Vagina (tissue), 2 donors: ENCODE results near the gene CAMK4. TPM values are rescaled to one million over a fixed set of nuclear protein-coding genes. Genes with fewer than 3 reads are reported as not detected.

Experiments
- DNase-seq, 2 donors: peaks; one replicate each; pipeline ENCODE4 v3.0.0-alpha.2; 2017; ENCODE audit errors: extremely low spot score in 2 of 2
- H3K27ac ChIP-seq: fragments of 200-600 bp; sonication (generic); one replicate; pipeline ENCODE4 v1.5.1; 2019
- H3K27me3 ChIP-seq: fragments of 200-600 bp; sonication (generic); one replicate; pipeline ENCODE4 v1.5.1; 2019
- H3K36me3 ChIP-seq, 2 donors: fragments of 200-600 bp; sonication (generic); one replicate each; pipeline ENCODE4 v1.5.1; 2017 to 2019
- H3K4me1 ChIP-seq: fragments of 200-600 bp; sonication (generic); one replicate; pipeline ENCODE4 v1.5.1; 2019
- H3K4me3 ChIP-seq, 2 donors: fragments of 200-600 bp; sonication (generic); 1 replicate in 1 of 2; 2 replicates in 1 of 2; pipeline ENCODE4 v1.5.1; 2016 to 2019
- H3K9me3 ChIP-seq: fragments of 200-600 bp; sonication (generic); one replicate; pipeline ENCODE4 v1.5.1; 2019
- POLR2A ChIP-seq, 2 donors: fragments of 450-650 bp; IDR thresholded peaks; one replicate each; pipeline ENCODE4 v1.6.1; 2017; ENCODE audit warnings: antibody characterized with exemption in 2 of 2, mild to moderate bottlenecking in 2 of 2, moderate library complexity in 2 of 2
- POLR2AphosphoS5 ChIP-seq, 2 donors: sonication (generic); formaldehyde crosslinking; IDR thresholded peaks; one replicate each; pipeline ENCODE4 v1.9.0; 2017; ENCODE audit warnings: antibody characterized with exemption in 2 of 2, mild to moderate bottlenecking in 2 of 2, low read depth in 1 of 2; ENCODE audit not compliant: insufficient read depth in 1 of 2
- intact Hi-C: fragments of 100-400 bp; cut with DNase I; formaldehyde crosslinking; loops from one replicate; pipeline ENCODE4 v1.15.1; 2023
- total RNA-seq: library from RNA; depleted of rRNA; stranded (reverse); fragments of >200 nt; gene quantifications from one replicate; pipeline ENCODE4 v1.2.3, GENCODE V29; 2016
- TF ChIP-seq, protein P1 (sequence below), 3 experiments: fragments of 450-650 bp in 2 of 3; fragments of 200-600 bp in 1 of 3; sonication (generic) in 1 of 3; IDR thresholded peaks; one replicate each; pipeline ENCODE4 v1.5.1; 2017 to 2019; ENCODE audit warnings: antibody characterized with exemption in 3 of 3, mild to moderate bottlenecking in 2 of 3, moderate library complexity in 2 of 3

CAMK4 gene
- total RNA-seq, 1 donor from 2014 or later: 11.8 TPM

DNA sequence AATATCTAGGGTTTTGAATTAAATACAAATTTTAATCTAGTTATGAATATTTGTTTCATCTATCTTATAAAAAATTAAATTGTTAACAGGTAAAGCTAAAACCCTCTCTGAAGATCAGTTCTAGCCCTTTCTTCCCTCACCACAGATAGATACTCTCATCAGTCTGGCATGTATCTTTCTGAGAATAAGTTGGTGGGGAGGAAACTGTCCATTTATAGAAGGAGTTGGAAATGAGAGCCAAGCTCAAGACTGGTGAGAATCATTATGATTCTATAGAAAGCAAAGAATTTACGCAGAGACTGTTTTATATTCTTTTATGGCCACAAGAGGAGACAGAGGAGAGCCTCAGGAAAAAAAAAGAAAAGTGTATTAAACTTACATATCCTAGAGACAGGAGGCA, 229.1 kb downstream of the CAMK4 start:
- no peaks in the 10 kb centered on the region for H3K9me3 ChIP-seq
- no peaks in the 10 kb centered on the region for H3K36me3 ChIP-seq
- DNase-seq: no peak
- H3K27ac ChIP-seq: no peak overlapping the region
- no peaks in the 10 kb centered on the region for H3K27me3 ChIP-seq
- no peak overlapping the region for H3K4me3 ChIP-seq
- intact Hi-C loops: no loop called here
- H3K4me1 ChIP-seq: peaks cover 8% of the 10 kb centered on the region
- TF ChIP-seq POLR2AphosphoS5 (IDR thresholded peaks at IDR 0.05; ENCODE audit: insufficient read depth in 1 of 2, low read depth in 1 of 2): no peak
- TF ChIP-seq, protein P1, sequence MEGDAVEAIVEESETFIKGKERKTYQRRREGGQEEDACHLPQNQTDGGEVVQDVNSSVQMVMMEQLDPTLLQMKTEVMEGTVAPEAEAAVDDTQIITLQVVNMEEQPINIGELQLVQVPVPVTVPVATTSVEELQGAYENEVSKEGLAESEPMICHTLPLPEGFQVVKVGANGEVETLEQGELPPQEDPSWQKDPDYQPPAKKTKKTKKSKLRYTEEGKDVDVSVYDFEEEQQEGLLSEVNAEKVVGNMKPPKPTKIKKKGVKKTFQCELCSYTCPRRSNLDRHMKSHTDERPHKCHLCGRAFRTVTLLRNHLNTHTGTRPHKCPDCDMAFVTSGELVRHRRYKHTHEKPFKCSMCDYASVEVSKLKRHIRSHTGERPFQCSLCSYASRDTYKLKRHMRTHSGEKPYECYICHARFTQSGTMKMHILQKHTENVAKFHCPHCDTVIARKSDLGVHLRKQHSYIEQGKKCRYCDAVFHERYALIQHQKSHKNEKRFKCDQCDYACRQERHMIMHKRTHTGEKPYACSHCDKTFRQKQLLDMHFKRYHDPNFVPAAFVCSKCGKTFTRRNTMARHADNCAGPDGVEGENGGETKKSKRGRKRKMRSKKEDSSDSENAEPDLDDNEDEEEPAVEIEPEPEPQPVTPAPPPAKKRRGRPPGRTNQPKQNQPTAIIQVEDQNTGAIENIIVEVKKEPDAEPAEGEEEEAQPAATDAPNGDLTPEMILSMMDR (IDR thresholded peaks at IDR 0.05): no peak
- TF ChIP-seq POLR2A (IDR thresholded peaks at IDR 0.05): no peak

DNA sequence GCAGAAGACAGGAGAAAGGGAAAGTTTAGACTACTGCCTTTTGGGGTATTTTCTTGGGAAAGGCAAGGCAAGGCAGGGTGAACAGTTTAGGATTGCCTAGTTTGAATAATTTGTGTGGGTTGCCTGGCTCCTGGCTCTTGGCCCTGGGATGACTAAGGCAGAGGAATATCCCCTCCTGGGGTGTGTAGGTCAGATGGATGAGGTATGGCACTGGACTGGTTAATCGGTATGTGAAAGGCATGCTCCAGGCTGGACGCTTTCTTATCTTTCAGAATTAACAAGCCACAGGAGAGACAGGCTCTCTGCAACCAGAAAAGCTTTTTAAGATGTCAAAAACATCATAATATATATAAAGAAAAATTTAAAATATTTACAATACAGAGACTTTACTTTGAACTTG, 229.6 kb downstream of the CAMK4 start:
- Histone ChIP-seq H3K36me3 (no peaks in the 10 kb centered on the region), H3K27ac (no peak overlapping the region), H3K27me3 (no peaks in the 10 kb centered on the region), H3K4me3 (no peak overlapping the region), H3K9me3 (no peaks in the 10 kb centered on the region), H3K4me1 (peaks cover 8% of the 10 kb centered on the region)
- TF ChIP-seq POLR2A (IDR thresholded peaks at IDR 0.05) (no peak), POLR2AphosphoS5 (IDR thresholded peaks at IDR 0.05; ENCODE audit: insufficient read depth in 1 of 2, low read depth in 1 of 2) (no peak)
- TF ChIP-seq, protein P1 (IDR thresholded peaks at IDR 0.05): no peak
- DNase-seq: no peak
- intact Hi-C loops: no loop called here

DNA sequence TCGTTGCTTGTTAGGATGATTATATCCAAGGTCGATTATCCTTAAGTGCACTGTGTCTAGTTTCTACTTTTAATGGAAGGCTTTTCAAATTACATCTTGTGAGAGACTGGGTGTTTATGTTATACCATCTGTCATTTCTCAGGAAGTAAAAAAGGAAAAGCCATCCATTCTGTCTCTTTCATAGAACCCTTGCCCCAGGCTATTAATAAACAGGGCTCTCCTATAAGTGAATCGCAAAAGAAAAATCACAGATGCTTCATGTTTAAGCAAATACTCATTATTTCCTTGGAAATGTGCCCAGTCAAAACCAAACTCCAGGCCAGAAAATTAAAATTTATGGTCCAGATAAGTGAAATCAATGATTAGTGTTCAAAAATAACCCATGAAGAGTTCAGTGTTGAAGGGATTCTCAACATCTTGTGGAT, 230.0 kb downstream of the CAMK4 start:
- Histone ChIP-seq H3K4me3 (no peak overlapping the region), H3K27ac (no peak overlapping the region), H3K27me3 (no peaks in the 10 kb centered on the region), H3K9me3 (no peaks in the 10 kb centered on the region), H3K36me3 (no peaks in the 10 kb centered on the region), H3K4me1 (peaks cover 8% of the 10 kb centered on the region)
- no peak for DNase-seq
- intact Hi-C loops: no loop called here
- TF ChIP-seq, protein P1 (IDR thresholded peaks at IDR 0.05): no peak
- no peak for TF ChIP-seq POLR2A (IDR thresholded peaks at IDR 0.05)

DNA sequence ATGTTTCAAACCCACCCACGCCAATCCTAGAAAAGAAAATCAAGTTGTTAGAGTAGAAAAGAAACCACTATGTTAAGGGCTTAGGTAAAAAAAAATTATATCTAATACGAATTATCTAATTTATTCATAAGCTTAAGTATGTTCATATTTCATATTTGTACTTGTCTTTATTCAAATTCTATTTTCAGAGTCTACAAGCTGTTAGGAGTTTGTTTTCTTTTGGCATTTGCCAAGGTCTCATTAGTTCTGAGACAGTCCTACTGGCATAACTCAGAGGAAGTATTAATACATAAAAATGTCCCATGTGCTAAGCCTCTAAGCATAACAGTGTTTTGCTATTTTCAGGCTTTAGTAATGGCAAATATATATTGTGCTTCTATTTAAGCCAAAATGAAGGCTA, 230.6 kb downstream of the CAMK4 start:
- intact Hi-C loops: no loop called here
- no peaks in the 10 kb centered on the region for H3K36me3 ChIP-seq

DNA sequence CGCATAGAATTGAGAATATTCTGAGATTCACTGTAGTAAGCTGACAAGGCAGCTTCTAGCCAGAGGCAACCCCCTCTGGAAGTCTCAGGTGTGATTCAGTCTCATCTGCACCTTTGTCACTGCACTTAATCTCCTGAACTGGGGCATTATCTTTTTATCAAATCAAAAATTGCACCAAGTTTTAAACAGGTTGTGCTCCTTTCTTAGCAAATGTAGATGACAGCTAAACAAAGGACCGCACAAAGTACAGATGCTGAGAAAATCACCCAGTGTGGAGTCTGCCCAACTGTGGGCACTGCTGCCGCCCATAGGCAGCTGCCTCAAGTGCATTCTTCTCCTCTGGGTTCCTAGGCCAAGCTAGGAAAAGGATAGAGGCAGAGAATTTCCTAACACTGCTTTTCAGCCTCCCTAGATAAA, 237.1 kb downstream of the CAMK4 start:
- TF ChIP-seq, protein P1 (IDR thresholded peaks at IDR 0.05): no peak
- TF ChIP-seq POLR2AphosphoS5 (IDR thresholded peaks at IDR 0.05; ENCODE audit: insufficient read depth in 1 of 2, low read depth in 1 of 2): no peak
- TF ChIP-seq POLR2A (IDR thresholded peaks at IDR 0.05): no peak
- Histone ChIP-seq H3K27ac (no peak overlapping the region), H3K4me1 (no peaks in the 10 kb centered on the region), H3K9me3 (no peaks in the 10 kb centered on the region), H3K36me3 (no peaks in the 10 kb centered on the region), H3K4me3 (no peak overlapping the region), H3K27me3 (no peaks in the 10 kb centered on the region)
- no peak for DNase-seq
- intact Hi-C loops: no loop called here

More for the DNA sequence above, 230.6 kb downstream of the CAMK4 start:
- no peak for DNase-seq
- no peak overlapping the region for H3K27ac ChIP-seq
- H3K4me3 ChIP-seq: no peak overlapping the region
- H3K27me3 ChIP-seq: no peaks in the 10 kb centered on the region
- no peak for TF ChIP-seq POLR2A (IDR thresholded peaks at IDR 0.05)
- no peaks in the 10 kb centered on the region for H3K9me3 ChIP-seq
- H3K4me1 ChIP-seq: peaks cover 8% of the 10 kb centered on the region

DNA sequence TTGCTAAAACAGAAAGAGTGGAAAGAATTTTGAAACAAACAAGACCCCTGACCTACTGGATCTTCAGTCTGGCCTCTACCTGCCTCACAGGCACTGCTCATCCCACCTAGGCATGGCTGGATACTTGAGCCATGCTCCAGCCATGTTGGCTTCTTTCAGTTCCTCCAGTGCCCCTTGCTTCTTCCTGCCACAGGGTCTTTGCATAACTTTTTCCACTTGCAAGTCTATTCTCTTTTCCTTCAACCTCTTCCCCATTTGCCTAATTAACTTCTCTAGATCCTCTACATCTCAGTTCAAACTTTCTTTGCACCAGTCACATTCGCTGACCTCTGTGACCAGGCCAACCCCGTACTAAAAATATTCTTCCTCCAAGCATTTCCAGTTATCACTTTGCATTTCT, 237.8 kb downstream of the CAMK4 start:
- Histone ChIP-seq H3K27me3 (no peaks in the 10 kb centered on the region), H3K9me3 (no peaks in the 10 kb centered on the region), H3K4me1 (no peaks in the 10 kb centered on the region), H3K4me3 (no peak overlapping the region), H3K36me3 (no peaks in the 10 kb centered on the region), H3K27ac (no peak overlapping the region)
- intact Hi-C loops: no loop called here
- DNase-seq: no peak
- TF ChIP-seq, protein P1 (IDR thresholded peaks at IDR 0.05): no peak
- no peak for TF ChIP-seq POLR2A (IDR thresholded peaks at IDR 0.05)
- TF ChIP-seq POLR2AphosphoS5 (IDR thresholded peaks at IDR 0.05; ENCODE audit: insufficient read depth in 1 of 2, low read depth in 1 of 2): no peak
